ENCODE results near the gene RHOXF2B.
"Not testable (repeated sequence)": the region's sequence is repeated elsewhere in the genome, so short reads cannot be mapped to it uniquely, and the experiment has no call there.

Gene RHOXF2B

DNA sequence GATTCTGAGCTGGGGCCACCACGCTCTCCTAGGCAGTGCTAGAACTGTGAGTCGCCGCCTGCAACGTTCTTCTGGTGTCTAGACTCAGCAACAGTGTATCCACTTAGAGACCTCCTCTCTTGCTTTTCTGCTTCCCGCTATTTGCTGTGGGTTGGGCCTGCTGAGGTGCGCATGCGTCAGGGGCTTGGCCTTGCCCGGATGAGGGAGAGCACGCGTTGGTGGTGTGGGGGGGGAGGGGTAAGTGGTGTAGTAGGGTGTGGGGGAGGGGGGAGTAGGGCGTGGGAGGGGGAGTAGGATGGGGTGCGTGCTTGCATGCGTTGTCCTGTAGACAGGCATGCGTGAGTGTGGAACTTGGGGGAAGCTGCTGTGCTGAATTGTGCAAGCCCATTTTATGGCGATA, at the start of gene RHOXF2B:
RHOXF2B (minus strand) TSS at position 101 of the 400 bp plus-strand sequence. CDS start 138 bp downstream, outside the sequence.
- H3K27ac Mint-ChIP-seq; H3K27me3 Mint-ChIP-seq; H3K4me3 Mint-ChIP-seq; H3K4me1 Mint-ChIP-seq (ENCODE audit: low read depth); H3K36me3 Mint-ChIP-seq (ENCODE audit: low read depth); H3K9me3 Mint-ChIP-seq: not testable (repeated sequence)

DNA sequence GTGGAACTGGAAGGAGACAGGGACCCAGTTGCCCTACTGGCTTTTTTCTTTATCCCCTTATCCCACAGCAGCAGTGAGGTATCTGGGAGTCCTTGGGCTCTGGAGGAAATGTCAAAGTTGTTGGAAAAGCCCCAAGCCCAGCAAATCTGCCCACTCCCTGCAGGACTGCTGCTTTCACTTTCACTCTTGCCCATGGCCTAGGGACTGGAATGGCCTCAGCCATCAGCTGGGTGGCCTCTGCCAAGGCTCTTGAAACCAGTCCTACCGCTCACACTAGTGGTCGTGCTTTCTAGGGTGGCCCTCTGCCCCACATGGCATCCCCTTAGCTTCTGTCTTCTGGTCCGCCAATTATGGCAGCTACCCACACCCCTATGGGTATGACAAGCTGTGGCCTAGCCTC, 48.0 kb upstream of the RHOXF2B start:
- Mint-ChIP-seq H3K9me3 (no peaks in the 10 kb centered on the region), H3K4me1 (ENCODE audit: low read depth) (no peaks in the 10 kb centered on the region), H3K4me3 (no peak overlapping the region), H3K27me3 (no peaks in the 10 kb centered on the region), H3K27ac (no peak overlapping the region), H3K36me3 (ENCODE audit: low read depth) (no peaks in the 10 kb centered on the region)

DNA sequence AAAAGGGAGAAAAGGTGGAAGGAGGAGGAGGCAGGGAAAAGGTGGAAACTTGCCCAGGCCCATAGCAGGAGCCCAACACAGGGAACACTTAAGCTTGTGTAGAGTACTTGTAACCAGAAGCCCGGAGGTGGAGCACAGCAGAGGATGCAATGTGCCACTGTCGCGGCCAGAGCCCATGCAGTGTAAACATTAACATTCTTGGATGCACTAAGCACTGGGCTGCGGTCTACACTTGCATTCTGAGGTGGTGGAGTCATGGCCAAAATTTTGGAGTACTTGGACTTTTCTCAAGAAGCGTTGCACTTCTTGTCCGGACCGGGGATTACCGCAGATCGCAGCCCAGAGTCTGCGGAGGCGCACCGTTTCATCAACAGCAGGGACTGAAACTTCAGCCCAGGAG, 42.7 kb upstream of the RHOXF2B start:
- Mint-ChIP-seq H3K4me1 (ENCODE audit: low read depth) (no peaks in the 10 kb centered on the region), H3K36me3 (ENCODE audit: low read depth) (no peaks in the 10 kb centered on the region), H3K9me3 (no peaks in the 10 kb centered on the region), H3K27ac (no peak overlapping the region), H3K27me3 (no peaks in the 10 kb centered on the region), H3K4me3 (no peak overlapping the region)

DNA sequence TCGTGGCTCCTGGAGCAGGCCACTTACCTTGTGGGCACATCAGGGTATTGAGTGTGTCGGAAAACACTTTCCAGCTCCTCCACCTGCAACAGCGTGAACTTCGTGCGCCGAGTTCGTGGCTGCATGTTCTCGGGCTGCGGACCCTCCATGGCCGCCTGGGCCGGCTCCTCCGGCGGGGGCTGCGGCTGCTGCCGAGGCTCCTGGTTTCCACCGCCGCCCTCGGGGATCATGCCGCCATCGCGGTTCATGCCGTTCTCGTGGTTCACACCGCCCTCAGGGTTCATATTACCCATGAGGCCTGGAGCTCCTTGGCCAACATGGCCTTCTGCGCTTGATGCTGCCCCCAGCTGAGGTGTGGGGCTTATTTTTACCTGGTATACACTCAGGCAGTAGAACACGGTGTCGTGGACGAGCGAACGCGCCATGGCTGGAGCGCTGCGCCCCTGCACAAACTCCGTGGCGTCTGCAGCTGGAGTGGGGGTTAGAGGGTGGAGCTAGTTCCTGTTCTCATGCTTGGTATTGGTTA, 38.0 kb upstream of the RHOXF2B start, which contains the start of gene RHOXF1:
RHOXF1 (minus strand) TSS at position 476 of the 526 bp plus-strand sequence; CDS start at position 425, 51 bp downstream.
- Mint-ChIP-seq H3K4me1 (ENCODE audit: low read depth) (no peaks in the 10 kb centered on the region), H3K27me3 (no peaks in the 10 kb centered on the region), H3K9me3 (no peaks in the 10 kb centered on the region), H3K36me3 (ENCODE audit: low read depth) (no peaks in the 10 kb centered on the region), H3K27ac (no peak within 1 kb of the TSS), H3K4me3 (no peak within 1 kb of the TSS)

DNA sequence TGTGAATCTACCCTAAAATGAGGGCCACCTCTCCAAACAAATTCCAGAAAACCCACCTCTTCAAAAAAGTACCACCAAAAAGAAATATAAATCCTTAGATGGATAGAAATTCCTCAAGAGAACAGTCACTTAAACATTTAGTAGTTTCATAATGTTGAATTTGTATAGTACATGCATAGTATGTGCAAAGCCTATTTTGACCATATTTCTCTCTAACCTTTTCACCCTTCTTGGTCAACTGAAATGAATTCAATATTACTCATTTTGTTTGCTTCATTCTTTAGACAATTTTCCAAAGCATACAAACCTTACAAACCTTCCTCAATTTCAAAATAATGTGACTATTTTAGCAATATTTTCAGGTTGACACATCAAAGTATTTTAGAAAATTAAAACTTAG, 34.1 kb upstream of the RHOXF2B start:
- no peaks in the 10 kb centered on the region for H3K27me3 Mint-ChIP-seq

DNA sequence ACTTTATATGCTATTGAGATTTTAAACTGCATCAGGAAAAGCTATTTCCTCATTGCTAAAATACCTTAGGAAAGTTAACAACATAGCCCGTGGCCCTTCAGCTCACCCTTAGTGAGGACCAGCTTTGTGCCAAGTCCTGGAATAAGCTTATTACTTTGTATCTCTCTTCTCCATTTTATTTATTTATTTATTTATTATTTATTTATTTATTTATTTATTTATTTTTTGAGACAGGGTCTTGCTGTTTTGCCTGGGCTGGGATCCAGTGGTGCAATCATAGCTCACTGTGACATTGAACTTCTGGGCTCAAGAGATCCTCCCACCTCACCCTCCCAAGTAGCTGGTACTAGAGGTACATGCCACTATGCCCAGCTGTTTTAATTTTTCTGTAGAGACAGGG, 31.9 kb upstream of the RHOXF2B start:
- H3K27ac Mint-ChIP-seq: no peak overlapping the region
- no peaks in the 10 kb centered on the region for H3K36me3 Mint-ChIP-seq (ENCODE audit: low read depth)
- no peaks in the 10 kb centered on the region for H3K27me3 Mint-ChIP-seq
- H3K4me3 Mint-ChIP-seq: no peak overlapping the region
- no peaks in the 10 kb centered on the region for H3K4me1 Mint-ChIP-seq (ENCODE audit: low read depth)
- no peaks in the 10 kb centered on the region for H3K9me3 Mint-ChIP-seq

More for the DNA sequence above, 34.1 kb upstream of the RHOXF2B start:
- Mint-ChIP-seq H3K27ac (no peak overlapping the region), H3K4me1 (ENCODE audit: low read depth) (no peaks in the 10 kb centered on the region), H3K9me3 (no peaks in the 10 kb centered on the region), H3K4me3 (no peak overlapping the region), H3K36me3 (ENCODE audit: low read depth) (no peaks in the 10 kb centered on the region)

DNA sequence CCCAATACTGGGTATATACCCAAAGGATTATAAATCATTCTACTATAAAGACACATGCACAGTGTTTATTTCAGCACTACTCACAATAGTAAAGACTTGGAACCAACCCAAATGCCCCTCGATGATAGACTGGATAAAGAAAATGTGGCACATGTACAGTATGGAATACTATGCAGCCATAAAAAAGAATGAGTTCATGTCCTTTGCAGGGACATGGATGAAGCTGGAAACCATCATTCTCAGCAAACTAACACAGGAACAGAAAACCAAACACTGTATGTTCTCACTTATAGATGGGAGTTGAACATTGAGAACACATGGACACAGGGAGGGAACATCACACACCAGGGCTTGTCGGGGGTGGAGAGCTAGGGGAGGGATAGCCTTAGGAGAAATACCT, 27.2 kb upstream of the RHOXF2B start:
- not testable (repeated sequence) for H3K9me3 Mint-ChIP-seq; H3K4me3 Mint-ChIP-seq; H3K4me1 Mint-ChIP-seq (ENCODE audit: low read depth); H3K36me3 Mint-ChIP-seq (ENCODE audit: low read depth); H3K27me3 Mint-ChIP-seq; H3K27ac Mint-ChIP-seq

DNA sequence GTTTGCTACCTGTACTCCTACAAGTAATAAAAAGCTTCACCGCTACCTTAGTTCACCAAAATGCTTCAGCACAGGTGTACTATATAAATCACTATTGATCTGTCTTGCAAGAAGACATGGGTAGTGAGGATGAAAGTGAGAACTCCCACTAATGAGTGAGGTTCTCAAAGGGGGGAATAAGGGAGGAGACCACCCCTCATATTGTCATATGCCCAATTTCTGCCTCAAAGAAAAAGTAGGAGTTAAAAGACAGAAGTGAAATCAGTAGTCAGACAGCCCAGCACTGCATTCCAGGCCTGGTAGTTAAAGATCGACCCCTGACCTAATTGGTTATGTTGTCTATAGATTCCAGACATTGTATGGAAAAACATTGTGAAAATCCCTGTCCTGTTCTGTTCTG, 23.6 kb upstream of the RHOXF2B start:
- not testable (repeated sequence) for H3K9me3 Mint-ChIP-seq; H3K36me3 Mint-ChIP-seq (ENCODE audit: low read depth); H3K4me1 Mint-ChIP-seq (ENCODE audit: low read depth)

DNA sequence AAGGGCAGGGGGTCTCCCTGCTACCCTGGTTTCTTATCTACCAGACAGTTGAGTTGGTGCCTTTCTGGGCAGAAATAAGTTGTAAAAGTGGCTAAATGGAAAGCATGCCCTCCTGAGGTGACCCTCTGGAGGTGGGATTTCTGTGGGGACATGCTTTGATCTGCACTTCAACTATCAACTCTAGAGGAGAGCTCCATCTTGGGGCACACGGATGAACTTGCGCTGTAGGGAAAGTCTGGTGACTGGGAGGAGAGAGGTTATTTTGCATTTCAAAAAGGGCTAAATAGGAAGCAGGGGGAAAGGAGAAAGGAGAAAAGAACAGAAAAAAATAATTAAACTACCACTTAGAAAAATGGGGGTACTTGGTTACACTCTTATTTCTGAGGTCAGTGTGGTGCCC, 12.7 kb upstream of the RHOXF2B start:
- Mint-ChIP-seq H3K27ac (no peak overlapping the region), H3K4me3 (no peak overlapping the region), H3K9me3 (no peaks in the 10 kb centered on the region), H3K36me3 (ENCODE audit: low read depth) (no peaks in the 10 kb centered on the region), H3K4me1 (ENCODE audit: low read depth) (peaks cover 5% of the 10 kb centered on the region), H3K27me3 (no peaks in the 10 kb centered on the region)

More for the DNA sequence above, 23.6 kb upstream of the RHOXF2B start:
- not testable (repeated sequence) for H3K27me3 Mint-ChIP-seq, H3K4me3 Mint-ChIP-seq, H3K27ac Mint-ChIP-seq

DNA sequence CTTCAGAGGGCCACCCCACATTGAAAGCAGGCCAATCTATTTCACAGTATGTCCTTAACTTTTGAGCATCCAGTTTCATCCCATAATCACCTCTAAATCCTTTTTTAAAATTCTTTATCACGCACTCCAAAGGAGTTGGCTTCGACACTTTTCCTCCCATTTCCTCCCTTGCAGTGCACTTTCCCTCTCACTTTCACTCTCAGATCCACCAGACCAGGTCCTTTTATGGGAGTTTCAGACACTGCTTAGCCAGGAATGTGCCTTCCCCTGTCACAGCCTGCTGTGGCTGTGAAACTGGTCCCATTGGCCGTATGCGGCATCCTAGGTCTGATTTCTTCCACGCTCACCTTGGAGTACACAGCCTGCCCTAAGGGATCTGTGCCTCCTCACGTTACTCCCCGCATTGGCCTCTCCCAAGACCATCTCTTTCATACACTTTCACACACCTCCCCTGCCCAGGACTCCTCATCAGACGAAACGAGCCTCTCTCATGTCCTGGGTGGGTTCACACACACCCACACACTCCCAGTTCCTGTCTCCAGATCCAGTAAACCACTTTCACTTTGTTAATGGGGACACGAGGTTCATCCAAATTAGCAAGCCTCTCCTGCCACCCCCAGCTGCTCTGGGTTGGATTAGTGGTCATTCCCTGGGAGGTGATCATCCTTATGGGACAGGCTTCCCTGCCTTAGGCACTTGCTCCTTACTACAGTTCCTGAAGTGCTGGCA, 10.0 kb upstream of the RHOXF2B start:
- no peaks in the 10 kb centered on the region for H3K36me3 Mint-ChIP-seq (ENCODE audit: low read depth)
- peaks cover 5% of the 10 kb centered on the region for H3K4me1 Mint-ChIP-seq (ENCODE audit: low read depth)
- H3K27ac Mint-ChIP-seq: no peak overlapping the region
- H3K4me3 Mint-ChIP-seq: no peak overlapping the region
- no peaks in the 10 kb centered on the region for H3K27me3 Mint-ChIP-seq
- H3K9me3 Mint-ChIP-seq: no peaks in the 10 kb centered on the region

DNA sequence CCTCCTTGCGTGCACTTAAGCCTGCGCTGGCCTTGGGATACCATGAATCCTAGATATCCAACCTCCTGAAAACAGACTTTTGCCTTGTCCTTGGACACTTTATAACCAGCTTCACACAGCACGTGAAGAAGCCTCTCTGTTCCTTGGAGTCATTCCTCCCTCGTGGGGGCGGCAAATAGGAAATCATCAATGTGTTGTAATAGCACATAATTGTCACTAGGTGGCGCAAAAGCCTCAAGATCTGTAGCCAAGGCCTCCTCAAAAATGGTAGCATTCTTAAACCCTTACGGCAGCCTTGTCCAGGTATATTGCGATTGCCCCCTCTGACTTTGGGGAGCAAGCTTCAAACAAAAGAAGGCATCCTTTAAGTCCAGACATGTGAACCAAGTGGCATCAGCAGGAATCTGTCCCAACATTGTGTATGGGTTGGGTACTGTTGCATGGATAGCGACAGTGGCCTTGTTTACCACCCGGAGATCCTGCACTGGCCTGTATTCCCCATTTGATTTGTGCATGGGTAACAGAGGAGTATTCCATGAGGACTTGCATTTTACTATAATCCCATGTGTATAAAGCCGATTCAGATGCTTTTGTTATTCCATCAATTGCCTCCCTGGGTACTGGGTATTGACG, 8.2 kb upstream of the RHOXF2B start:
- not testable (repeated sequence) for H3K4me1 Mint-ChIP-seq (ENCODE audit: low read depth); H3K9me3 Mint-ChIP-seq; H3K4me3 Mint-ChIP-seq; H3K36me3 Mint-ChIP-seq (ENCODE audit: low read depth); H3K27me3 Mint-ChIP-seq; H3K27ac Mint-ChIP-seq

DNA sequence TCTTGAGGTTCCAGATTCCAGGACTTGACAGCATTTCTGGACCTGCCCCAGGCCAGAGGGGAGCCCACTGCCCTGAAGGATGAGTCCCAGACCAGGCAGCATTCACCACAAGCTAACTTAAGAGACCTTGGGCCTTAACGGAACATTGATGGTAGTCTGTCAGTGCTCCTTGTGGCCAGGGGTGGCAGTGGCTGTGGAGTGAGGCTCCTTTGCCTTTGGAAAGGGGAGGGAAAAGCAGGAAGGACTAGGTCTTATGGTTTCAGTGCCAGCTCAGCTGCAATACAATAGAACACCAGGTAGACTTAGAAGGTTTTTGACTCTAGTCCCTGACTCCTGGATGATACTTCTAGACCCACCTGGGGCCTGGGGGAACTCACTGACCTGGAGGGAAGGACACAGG, 11.3 kb downstream of the RHOXF2B start:
- H3K4me1 Mint-ChIP-seq (ENCODE audit: low read depth); H3K27ac Mint-ChIP-seq; H3K27me3 Mint-ChIP-seq; H3K4me3 Mint-ChIP-seq; H3K9me3 Mint-ChIP-seq; H3K36me3 Mint-ChIP-seq (ENCODE audit: low read depth): not testable (repeated sequence)

DNA sequence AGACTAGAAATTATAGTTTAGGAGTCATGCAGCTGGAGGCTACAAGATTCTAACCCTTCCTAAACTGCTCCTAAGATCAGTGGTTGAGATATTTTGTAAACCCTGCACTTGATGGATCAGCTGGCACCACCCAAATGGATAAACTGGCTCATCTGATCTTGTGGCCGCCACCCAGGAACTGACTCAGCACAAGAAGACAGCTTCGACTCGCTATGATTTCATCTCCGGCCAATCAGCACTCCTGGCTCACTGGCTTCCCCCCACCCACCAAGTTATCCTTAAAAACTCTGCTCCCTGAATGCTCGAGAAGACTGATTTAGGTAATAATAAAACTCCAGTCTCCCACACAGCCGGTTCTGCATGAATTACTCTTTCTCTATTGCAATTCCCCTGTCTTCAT, 34.8 kb downstream of the RHOXF2B start:
- H3K9me3 Mint-ChIP-seq; H3K27me3 Mint-ChIP-seq; H3K36me3 Mint-ChIP-seq (ENCODE audit: low read depth); H3K4me1 Mint-ChIP-seq (ENCODE audit: low read depth); H3K4me3 Mint-ChIP-seq; H3K27ac Mint-ChIP-seq: not testable (repeated sequence)

DNA sequence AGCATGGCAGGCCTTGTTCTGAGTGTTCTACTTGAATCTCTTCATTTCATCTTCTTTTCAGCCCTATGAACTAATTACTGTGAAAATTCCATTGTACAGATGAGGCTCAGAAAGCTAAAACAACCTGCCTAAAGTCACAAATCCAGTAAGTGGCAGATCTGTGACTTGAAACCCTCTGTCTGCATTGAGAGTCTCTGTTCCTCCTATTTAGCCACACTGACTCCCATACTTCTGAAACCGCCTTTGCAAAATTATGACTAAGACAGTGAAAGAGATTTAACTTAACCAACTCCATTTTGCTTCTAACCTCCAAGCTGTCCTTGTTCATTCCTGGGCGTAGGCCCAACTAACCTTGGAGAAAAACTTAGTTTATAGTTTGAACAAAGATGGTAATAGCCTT, 35.2 kb downstream of the RHOXF2B start:
- not testable (repeated sequence) for H3K9me3 Mint-ChIP-seq; H3K27ac Mint-ChIP-seq; H3K36me3 Mint-ChIP-seq (ENCODE audit: low read depth); H3K4me1 Mint-ChIP-seq (ENCODE audit: low read depth); H3K27me3 Mint-ChIP-seq; H3K4me3 Mint-ChIP-seq

DNA sequence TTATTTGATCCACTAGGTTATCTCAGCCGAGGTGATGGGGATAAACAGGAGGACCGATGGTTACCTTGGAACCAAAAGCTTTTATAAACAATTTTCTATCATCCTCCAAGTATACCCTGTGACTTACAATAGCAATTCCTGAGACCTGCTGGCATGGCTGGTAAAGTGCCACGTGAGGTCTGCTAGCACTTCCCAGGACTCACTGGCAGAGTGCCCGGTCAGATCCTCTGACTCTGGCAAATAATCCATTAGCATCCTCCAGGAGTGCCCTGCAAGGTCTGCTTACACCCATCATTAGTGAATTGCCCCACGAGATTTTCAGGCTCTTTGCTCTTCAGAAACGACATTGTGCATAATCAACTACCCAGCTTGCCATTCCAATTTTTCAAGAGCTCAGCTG, 37.3 kb downstream of the RHOXF2B start:
- not testable (repeated sequence) for H3K4me3 Mint-ChIP-seq; H3K36me3 Mint-ChIP-seq (ENCODE audit: low read depth); H3K27me3 Mint-ChIP-seq; H3K27ac Mint-ChIP-seq; H3K4me1 Mint-ChIP-seq (ENCODE audit: low read depth); H3K9me3 Mint-ChIP-seq
